ENCODE measurements around the gene ZNRF2. TPM values are rescaled to one million over a fixed set of nuclear protein-coding genes. Genes with fewer than 3 reads are reported as not detected.

The ZNRF2 gene
- total RNA-seq, 1 experiment from 2014 or later, result 22.1 TPM

- H3K27me3 ChIP-seq (ENCODE audit: control insufficient read depth, insufficient read depth, low read length), result no peaks in the 10 kb centered on the region
- no peak for DNase-seq (ENCODE audit: low read depth, low spot score)
- no peak overlapping the region for H3K4me3 ChIP-seq (ENCODE audit: low read depth in 2 of 2, low read length in 2 of 2)
- TF ChIP-seq REST (IDR thresholded peaks at IDR 0.05; ENCODE audit: insufficient read depth in 1 of 2, low read depth in 2 of 2, low read length in 1 of 2) (no peak), POLR2AphosphoS5 (IDR thresholded peaks at IDR 0.05; ENCODE audit: low read depth, low read length) (no peak), TCF7L2 (IDR thresholded peaks at IDR 0.05; ENCODE audit: low read depth, low read length) (no peak), SIN3A (IDR thresholded peaks at IDR 0.05; ENCODE audit: borderline replicate concordance, insufficient read depth, low read depth, low read length) (no peak)
- TF ChIP-seq, protein P1, sequence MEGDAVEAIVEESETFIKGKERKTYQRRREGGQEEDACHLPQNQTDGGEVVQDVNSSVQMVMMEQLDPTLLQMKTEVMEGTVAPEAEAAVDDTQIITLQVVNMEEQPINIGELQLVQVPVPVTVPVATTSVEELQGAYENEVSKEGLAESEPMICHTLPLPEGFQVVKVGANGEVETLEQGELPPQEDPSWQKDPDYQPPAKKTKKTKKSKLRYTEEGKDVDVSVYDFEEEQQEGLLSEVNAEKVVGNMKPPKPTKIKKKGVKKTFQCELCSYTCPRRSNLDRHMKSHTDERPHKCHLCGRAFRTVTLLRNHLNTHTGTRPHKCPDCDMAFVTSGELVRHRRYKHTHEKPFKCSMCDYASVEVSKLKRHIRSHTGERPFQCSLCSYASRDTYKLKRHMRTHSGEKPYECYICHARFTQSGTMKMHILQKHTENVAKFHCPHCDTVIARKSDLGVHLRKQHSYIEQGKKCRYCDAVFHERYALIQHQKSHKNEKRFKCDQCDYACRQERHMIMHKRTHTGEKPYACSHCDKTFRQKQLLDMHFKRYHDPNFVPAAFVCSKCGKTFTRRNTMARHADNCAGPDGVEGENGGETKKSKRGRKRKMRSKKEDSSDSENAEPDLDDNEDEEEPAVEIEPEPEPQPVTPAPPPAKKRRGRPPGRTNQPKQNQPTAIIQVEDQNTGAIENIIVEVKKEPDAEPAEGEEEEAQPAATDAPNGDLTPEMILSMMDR (IDR thresholded peaks at IDR 0.05), result no peak
- no peak for ATAC-seq
- no peaks in the 10 kb centered on the region for H3K9me3 ChIP-seq (ENCODE audit: control insufficient read depth, insufficient read depth, low read depth, low read length)
- 0 out of 2 replicates have a peak, but pooled peaks cover 3% of the 10 kb centered on the region for H3K36me3 ChIP-seq (ENCODE audit: control insufficient read depth, insufficient read depth, low read length)
- H3K27ac ChIP-seq (ENCODE audit: low read length), result no peak overlapping the region
- intact Hi-C loops (cut with micrococcal nuclease; ENCODE audit: unreplicated experiment), result no loop called here
- no TSS peak for BruUV-seq (replicated peaks)
- POLR2A ChIA-PET, result no interaction called here
- peaks cover 25% of the 10 kb centered on the region for H3K4me1 ChIP-seq (ENCODE audit: control insufficient read depth, insufficient read depth, low read length)
- in situ Hi-C loops (cut with HindIII; ENCODE audit: low pct_unique_long_range_greater_than_20kb, low sequenced_read_pairs), result no loop called here
- CTCF ChIA-PET, result no interaction called here
Observed at GRCh38 chr7:30353932-30354607, 69.7 kb downstream of the ZNRF2 start.

DNA sequence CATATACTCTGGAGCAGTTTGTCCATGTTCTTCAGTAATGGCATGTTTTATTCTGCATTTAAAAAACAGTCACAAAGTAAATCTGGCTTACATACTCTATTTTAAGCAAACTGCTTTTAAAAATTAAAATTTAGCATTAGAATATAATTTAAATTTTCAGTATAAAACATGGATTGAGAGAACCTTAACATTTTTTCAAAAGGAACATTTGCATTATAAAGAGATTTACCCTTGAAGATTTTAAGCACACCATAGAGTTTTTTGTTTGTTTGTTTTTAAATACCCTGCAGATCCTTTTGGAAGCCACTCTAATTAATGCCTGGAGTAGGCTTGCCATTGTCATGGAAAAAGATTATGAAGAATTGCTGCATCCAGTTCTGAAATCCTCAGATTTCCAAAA lies 70.4 kb downstream of the ZNRF2 start:
- peaks cover 21% of the 10 kb centered on the region for H3K4me1 ChIP-seq (ENCODE audit: control insufficient read depth, insufficient read depth, low read length)
- ChIA-PET CTCF (no interaction called here), POLR2A (no interaction called here)
- TF ChIP-seq, protein P1 (IDR thresholded peaks at IDR 0.05), result no peak
- TF ChIP-seq SIN3A (IDR thresholded peaks at IDR 0.05; ENCODE audit: borderline replicate concordance, insufficient read depth, low read depth, low read length), result no peak
- no peaks in the 10 kb centered on the region for H3K27me3 ChIP-seq (ENCODE audit: control insufficient read depth, insufficient read depth, low read length)
- intact Hi-C loops (cut with micrococcal nuclease; ENCODE audit: unreplicated experiment) (no loop called here), in situ Hi-C loops (cut with HindIII; ENCODE audit: low pct_unique_long_range_greater_than_20kb, low sequenced_read_pairs) (no loop called here)
- no peaks in the 10 kb centered on the region for H3K9me3 ChIP-seq (ENCODE audit: control insufficient read depth, insufficient read depth, low read depth, low read length)
- BruUV-seq (replicated peaks), result no TSS peak
- H3K36me3 ChIP-seq (ENCODE audit: control insufficient read depth, insufficient read depth, low read length), result 0 out of 2 replicates have a peak, but pooled peaks cover 3% of the 10 kb centered on the region
- DNase-seq (ENCODE audit: low read depth, low spot score), result no peak
- no peak overlapping the region for H3K4me3 ChIP-seq (ENCODE audit: low read depth in 2 of 2, low read length in 2 of 2)
- H3K27ac ChIP-seq (ENCODE audit: low read length), result no peak overlapping the region
- no peak for ATAC-seq

Data from Panc1 (cell line).